Measurements from ENCODE around the gene HSD11B2.
A peak's percentile ranks its signal among the peaks of the same experiment; 100 is the strongest.
"Not testable (repeated sequence)": the region's sequence is repeated elsewhere in the genome, so short reads cannot be mapped to it uniquely, and the experiment has no call there.

Gene HSD11B2

GRCh38 chr16:67413978-67414911 is 16.7 kb upstream of the HSD11B2 start:
- DNase-seq = no peak

DNA sequence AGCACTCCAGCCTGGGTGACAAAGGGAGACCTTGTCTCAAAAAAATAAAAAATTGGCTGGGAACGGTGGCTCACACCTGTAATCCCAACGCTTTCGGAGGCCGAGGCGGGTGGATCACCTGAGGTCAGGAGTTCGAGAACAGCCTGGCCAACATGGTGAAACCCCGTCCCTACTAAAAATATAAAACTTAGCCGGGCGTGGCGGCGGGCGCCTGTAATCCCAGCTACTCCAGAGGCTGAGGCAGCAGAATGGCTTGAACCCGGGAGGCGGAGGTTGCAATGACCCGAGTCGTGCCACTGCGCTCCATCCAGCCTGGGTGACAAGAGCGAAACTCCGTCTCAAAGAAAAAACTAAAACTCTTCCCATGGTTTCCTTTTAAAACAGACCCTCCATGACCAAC is 15.5 kb upstream of the HSD11B2 start:
- not testable (repeated sequence) for DNase-seq

GRCh38 chr16:67415872-67416793 is 14.8 kb upstream of the HSD11B2 start, which contains the start of gene ZDHHC1:
ZDHHC1 (minus strand) TSS chr16:67416477; CDS start chr16:67407775, 8,702 bp downstream.
- DNase-seq = peak in 47 of 56 donors; percentile 19 to 80 (median 54)

GRCh38 chr16:67417333-67418061 is 13.4 kb upstream of the HSD11B2 start:
- no peak for DNase-seq

GRCh38 chr16:67419502-67419901 is 11.4 kb upstream of the HSD11B2 start:
- no peak for DNase-seq

DNA sequence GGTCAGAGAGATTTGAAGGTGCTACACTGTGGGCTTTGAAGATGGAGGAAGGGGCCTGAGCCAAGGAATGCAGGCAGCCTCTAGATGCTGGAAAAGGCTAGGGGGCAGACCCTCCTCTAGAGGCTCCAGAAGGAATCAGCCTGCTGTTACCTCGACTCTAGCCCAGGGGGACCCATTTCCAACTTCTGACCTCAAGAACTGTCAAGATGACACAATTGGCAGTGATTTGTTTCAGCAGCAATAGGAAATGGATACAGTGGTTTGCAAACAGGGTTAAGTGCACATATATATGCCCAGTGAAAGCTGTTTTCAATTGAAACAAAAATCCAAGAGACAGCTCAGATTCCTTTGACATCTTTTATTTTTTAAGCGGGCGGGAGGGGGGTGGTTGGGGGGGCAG is 11.0 kb upstream of the HSD11B2 start:
- DNase-seq = no peak

DNA sequence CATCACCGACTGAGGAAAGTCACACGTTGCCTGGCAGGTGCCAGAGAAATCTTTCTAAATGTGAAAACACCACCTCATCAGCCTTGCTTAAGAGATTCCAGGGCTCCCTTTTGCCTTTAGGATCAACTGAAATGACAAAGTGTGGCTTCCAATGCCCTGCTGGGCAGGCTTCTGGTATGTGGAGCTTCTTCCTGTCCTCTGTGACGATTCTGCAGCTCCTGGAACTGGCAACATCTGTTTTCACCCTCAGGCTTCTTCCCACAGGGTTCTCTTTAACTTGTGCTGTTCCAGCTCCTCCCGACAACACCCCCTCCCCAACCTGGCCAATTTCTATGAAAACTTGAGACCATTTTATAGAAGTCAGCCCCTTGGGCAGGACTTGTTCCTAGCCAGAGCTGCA is 9.9 kb upstream of the HSD11B2 start:
- DNase-seq = no peak

- DNase-seq = no peak
Observed at GRCh38 chr16:67423015-67423414, 7.9 kb upstream of the HSD11B2 start.

DNA sequence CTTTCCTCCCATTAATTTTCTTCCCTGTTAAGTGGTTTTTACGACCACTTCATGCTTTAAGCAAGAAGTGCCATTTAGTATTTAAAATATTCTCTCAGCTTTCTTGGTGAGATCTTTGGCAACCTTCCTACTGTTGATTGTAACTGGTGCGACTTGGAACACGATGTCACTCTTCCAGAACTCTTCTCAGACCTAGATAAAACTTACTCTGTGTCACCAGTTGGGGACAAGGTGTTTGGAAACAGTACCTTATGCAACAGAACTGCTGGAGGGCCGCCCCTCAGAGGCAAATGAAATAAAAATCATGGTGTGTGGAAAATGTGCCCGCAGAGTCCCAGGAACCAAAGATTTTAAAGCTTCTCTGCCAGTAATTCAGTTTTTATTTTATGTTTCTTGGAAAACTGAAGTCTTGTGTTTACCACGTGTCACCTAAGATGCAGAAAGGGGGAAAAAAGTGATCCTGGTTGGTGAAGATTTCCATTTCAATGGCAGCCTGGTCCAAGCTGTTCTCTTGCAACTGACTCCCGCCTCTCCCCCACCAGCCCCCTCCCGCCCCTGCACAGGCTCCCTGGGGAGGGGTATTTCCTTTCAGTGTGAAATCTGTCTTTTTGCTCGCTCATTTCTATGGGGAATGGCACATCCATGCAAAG is 7.2 kb upstream of the HSD11B2 start:
- no peak for DNase-seq

DNA sequence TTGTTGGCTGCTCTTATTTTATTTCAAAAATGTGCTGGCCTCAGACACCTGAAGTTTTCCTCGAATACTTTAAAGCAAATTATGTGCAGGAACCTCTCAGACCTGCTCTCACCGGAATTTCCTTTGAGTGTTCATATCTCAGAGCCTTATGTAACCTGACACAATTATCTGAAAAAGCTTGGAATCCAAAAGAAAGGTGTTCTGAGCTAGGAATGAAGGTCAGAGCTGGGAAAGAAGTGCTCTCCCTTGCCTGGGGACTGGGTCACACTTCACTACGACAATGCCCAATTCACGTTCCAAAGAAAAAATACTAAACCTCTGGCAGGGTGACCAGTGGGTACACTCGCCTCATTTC is 6.7 kb upstream of the HSD11B2 start:
- no peak for DNase-seq

DNA sequence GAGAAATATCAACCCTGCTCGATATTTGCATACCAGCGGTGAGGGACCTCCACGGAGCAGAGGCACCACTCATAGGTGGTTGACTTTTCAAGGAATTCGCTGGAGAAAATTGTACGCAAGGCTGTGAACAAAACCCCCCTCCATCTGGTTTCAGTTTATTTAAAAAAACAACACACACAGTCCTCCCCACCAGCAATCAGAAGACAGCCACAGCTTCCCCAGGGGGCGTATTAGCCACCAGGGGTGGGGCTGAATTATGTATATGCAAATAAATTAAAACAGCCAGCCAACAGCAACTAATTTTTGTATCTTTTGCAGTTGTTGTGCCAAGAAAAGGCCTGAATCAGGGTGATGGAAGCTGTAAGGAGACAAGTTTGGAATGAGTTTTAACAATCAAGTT is 5.9 kb upstream of the HSD11B2 start:
- no peak for DNase-seq

DNA sequence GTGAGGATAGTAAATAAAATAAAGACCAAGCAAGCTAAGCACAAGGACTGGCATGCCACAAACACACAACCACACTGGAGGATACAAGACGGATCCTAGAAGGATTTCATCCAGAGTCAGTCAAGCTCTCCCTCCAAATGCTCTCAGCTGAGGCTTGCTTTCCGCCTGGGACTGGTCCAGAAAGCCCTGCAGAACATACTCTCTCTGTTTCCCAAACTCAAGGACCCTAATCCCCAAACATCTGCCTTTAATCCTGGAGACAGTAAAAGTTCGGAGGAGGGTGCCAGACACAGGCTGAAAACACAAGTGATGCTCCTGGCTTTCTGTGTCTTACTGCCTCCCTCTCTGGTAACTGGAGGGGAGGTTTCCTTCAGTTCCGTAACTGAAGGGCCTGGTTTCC is 5.3 kb upstream of the HSD11B2 start:
- no peak for DNase-seq

- DNase-seq = no peak
Observed at GRCh38 chr16:67426022-67426421, 4.9 kb upstream of the HSD11B2 start.

GRCh38 chr16:67426950-67427349 is 4.0 kb upstream of the HSD11B2 start:
- DNase-seq = no peak

DNA sequence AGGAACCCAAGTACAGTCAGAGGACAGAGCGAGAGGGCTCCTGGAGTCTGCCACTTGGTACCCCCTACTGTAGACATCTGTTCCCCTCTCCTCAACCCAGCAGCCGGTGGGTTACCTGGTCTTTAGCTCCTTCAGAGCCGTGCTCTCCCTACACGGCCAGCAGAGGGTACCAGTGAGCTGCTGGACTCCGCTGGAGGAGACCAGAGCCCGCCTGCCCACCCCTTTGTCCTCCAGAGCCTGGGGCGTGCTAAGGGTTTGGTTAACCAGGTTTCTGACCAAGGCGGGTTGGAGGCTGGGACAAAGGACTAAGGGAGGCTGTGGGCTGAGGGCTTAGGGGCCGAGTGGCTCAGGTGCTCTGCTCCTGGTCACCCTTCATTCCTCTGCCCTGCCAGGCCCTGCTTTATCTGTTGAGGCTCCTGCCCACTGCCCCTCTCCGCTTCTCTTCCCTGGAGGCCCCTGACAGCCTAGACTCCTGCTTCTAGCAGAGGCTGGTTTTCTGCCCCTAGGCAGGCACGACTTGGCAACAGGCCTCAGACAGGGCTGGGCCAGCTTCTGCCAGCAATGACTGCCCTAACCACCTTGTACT is 2.7 kb upstream of the HSD11B2 start:
- DNase-seq = peak in 28 of 56 donors; percentile 6 to 69 (median 26)

DNA sequence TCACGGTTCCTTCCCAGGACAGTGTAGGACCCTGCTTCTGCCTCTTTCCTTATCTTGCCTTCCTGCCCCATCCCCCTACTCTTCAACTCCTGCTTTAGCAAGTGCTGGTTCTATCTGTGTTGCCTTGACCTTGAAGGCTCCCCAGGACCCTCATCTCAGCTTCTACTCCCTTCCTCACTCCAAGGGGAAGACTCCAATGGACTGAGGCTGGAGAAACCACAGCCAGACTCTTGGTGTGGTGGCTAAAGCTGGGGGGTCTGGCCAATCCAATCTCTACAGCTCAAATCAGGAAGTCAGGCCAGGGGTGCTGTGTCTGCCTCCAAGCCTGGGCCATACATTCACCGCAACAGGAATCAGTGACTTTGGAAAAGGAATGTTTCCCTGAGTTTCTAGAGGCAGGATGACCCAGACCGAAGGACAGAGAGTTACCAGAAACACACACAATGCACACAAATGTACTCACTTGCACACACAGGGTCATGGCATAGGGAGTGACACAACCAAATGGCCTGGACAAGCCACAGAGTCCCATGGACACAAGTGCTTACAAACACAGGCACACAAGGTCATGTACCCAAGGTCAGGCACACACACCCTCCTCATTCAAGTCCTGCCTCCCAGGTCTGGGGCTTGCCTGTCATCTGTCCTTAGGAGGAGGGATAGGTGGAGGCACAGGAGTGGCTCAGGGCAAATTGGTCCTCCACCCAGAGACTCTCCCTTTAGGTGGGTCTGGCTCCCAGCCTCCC is 1.7 kb upstream of the HSD11B2 start:
- DNase-seq = no peak

DNA sequence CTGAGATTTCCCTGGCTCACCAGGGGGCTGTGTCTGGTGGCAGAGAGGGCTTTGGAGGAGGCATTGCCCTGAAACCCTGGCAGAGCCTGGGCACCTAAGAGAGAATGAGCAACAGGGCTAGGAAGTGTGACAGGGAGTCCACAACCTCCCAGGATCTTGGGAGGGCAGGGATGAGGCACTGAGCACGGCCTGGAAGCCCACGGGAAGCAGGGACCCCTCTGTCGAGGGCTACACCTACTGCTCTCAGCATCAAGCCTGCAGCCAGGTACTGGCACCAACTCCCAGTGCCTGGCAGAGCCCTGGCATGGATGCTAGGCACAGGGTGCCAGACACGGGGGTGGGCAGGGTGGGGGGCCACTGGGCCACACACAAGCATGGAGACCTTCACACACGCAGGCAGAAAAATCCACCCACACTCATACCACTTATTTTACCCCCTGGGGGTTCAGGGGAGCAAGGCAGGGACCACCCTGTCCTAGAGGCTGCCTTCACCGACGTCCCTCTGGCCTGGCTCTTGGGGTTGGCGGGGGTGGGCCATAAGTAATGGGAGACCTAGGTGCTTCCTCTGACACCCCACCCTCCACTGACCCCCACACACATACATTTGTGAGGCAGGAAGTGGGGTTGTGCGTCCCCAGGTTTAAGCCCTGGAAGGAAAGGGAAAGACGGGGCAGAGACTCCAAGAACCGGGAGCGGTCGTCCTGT is 970 bp upstream of the HSD11B2 start:
- DNase-seq = no peak

GRCh38 chr16:67430504-67430976 is 381 bp upstream of the HSD11B2 start:
- peak in 3 of 56 donors; percentile 5 to 49 (median 25) for DNase-seq
